Measurements from ENCODE around the gene RASAL3.
A peak's percentile ranks its signal among the peaks of the same experiment; 100 is the strongest.

The RASAL3 gene

GRCh38 chr19:15437355-15438123 is 26.8 kb downstream of the RASAL3 start:
- H3K9me3 ChIP-seq (ENCODE audit: control insufficient read depth, insufficient read depth, low read length): no peaks in the 10 kb centered on the region
- no peaks in the 10 kb centered on the region for H3K36me3 ChIP-seq (ENCODE audit: insufficient read depth, low read length)
- H3K4me1 ChIP-seq (ENCODE audit: insufficient read depth, low read length): peaks cover 8% of the 10 kb centered on the region; the same call in 1 of the 2 replicates
- no peak overlapping the region for H3K9ac ChIP-seq (ENCODE audit: low read depth, low read length)

- H3K9me3 ChIP-seq (ENCODE audit: control insufficient read depth, insufficient read depth, low read length): no peaks in the 10 kb centered on the region
- H3K9ac ChIP-seq (ENCODE audit: low read depth, low read length): no peak overlapping the region; the same call in 1 of the 2 replicates
- H3K36me3 ChIP-seq (ENCODE audit: insufficient read depth, low read length): no peaks in the 10 kb centered on the region
- peaks cover 8% of the 10 kb centered on the region; the same call in 1 of the 2 replicates for H3K4me1 ChIP-seq (ENCODE audit: insufficient read depth, low read length)
These were observed 27.6 kb downstream of the RASAL3 start for GRCh38 chr19:15436826-15437110.

GRCh38 chr19:15436012-15436825 is 28.1 kb downstream of the RASAL3 start:
- Histone ChIP-seq H3K9me3 (ENCODE audit: control insufficient read depth, insufficient read depth, low read length) (no peaks in the 10 kb centered on the region), H3K36me3 (ENCODE audit: insufficient read depth, low read length) (no peaks in the 10 kb centered on the region), H3K9ac (ENCODE audit: low read depth, low read length) (no peak overlapping the region; the same call in 1 of the 2 replicates), H3K4me1 (ENCODE audit: insufficient read depth, low read length) (peaks cover 13% of the 10 kb centered on the region; the same call in 1 of the 2 replicates)

GRCh38 chr19:15433519-15434069 is 30.8 kb downstream of the RASAL3 start:
- Histone ChIP-seq H3K4me1 (ENCODE audit: insufficient read depth, low read length) (peaks cover 14% of the 10 kb centered on the region; the same call in 1 of the 2 replicates), H3K9ac (ENCODE audit: low read depth, low read length) (peak overlapping the region; percentile 82), H3K9me3 (ENCODE audit: control insufficient read depth, insufficient read depth, low read length) (no peaks in the 10 kb centered on the region), H3K36me3 (ENCODE audit: insufficient read depth, low read length) (no peaks in the 10 kb centered on the region)

GRCh38 chr19:15432629-15433518 is 31.5 kb downstream of the RASAL3 start:
- Histone ChIP-seq H3K9ac (ENCODE audit: low read depth, low read length) (peak overlapping the region; percentile 82), H3K9me3 (ENCODE audit: control insufficient read depth, insufficient read depth, low read length) (no peaks in the 10 kb centered on the region), H3K4me1 (ENCODE audit: insufficient read depth, low read length) (peaks cover 14% of the 10 kb centered on the region; the same call in 1 of the 2 replicates), H3K36me3 (ENCODE audit: insufficient read depth, low read length) (no peaks in the 10 kb centered on the region)

- Histone ChIP-seq H3K4me1 (ENCODE audit: insufficient read depth, low read length) (peaks cover 14% of the 10 kb centered on the region; the same call in 1 of the 2 replicates), H3K9ac (ENCODE audit: low read depth, low read length) (peak overlapping the region; percentile 79), H3K36me3 (ENCODE audit: insufficient read depth, low read length) (no peaks in the 10 kb centered on the region), H3K9me3 (ENCODE audit: control insufficient read depth, insufficient read depth, low read length) (no peaks in the 10 kb centered on the region)
These were observed 32.3 kb downstream of the RASAL3 start for GRCh38 chr19:15432018-15432494.

- H3K9me3 ChIP-seq (ENCODE audit: control insufficient read depth, insufficient read depth, low read length): no peaks in the 10 kb centered on the region
- H3K9ac ChIP-seq (ENCODE audit: low read depth, low read length): peak overlapping the region; percentile 79
- H3K36me3 ChIP-seq (ENCODE audit: insufficient read depth, low read length): peaks cover 2% of the 10 kb centered on the region; the same call in 1 of the 2 replicates
- H3K4me1 ChIP-seq (ENCODE audit: insufficient read depth, low read length): peaks cover 14% of the 10 kb centered on the region; the same call in 1 of the 2 replicates
These were observed 32.8 kb downstream of the RASAL3 start for GRCh38 chr19:15431396-15432017.

GRCh38 chr19:15430526-15431120 is 33.7 kb downstream of the RASAL3 start:
- peaks cover 7% of the 10 kb centered on the region; the same call in 1 of the 2 replicates for H3K36me3 ChIP-seq (ENCODE audit: insufficient read depth, low read length)
- H3K9ac ChIP-seq (ENCODE audit: low read depth, low read length): no peak overlapping the region

GRCh38 chr19:15429825-15430467 is 34.4 kb downstream of the RASAL3 start:
- no peak overlapping the region for H3K9ac ChIP-seq (ENCODE audit: low read depth, low read length)
- H3K36me3 ChIP-seq (ENCODE audit: insufficient read depth, low read length): peaks cover 7% of the 10 kb centered on the region; the same call in 1 of the 2 replicates

More at GRCh38 chr19:15430526-15431120, 33.7 kb downstream of the RASAL3 start:
- H3K4me1 ChIP-seq (ENCODE audit: insufficient read depth, low read length): peaks cover 11% of the 10 kb centered on the region; the same call in 1 of the 2 replicates
- no peaks in the 10 kb centered on the region for H3K9me3 ChIP-seq (ENCODE audit: control insufficient read depth, insufficient read depth, low read length)

GRCh38 chr19:15428956-15429824 is 35.2 kb downstream of the RASAL3 start:
- H3K9ac ChIP-seq (ENCODE audit: low read depth, low read length): no peak overlapping the region
- H3K36me3 ChIP-seq (ENCODE audit: insufficient read depth, low read length): peaks cover 10% of the 10 kb centered on the region

More at GRCh38 chr19:15429825-15430467, 34.4 kb downstream of the RASAL3 start:
- Histone ChIP-seq H3K9me3 (ENCODE audit: control insufficient read depth, insufficient read depth, low read length) (no peaks in the 10 kb centered on the region), H3K4me1 (ENCODE audit: insufficient read depth, low read length) (peaks cover 11% of the 10 kb centered on the region; the same call in 1 of the 2 replicates)

GRCh38 chr19:15427991-15428471 is 36.3 kb downstream of the RASAL3 start:
- no peak overlapping the region for H3K9ac ChIP-seq (ENCODE audit: low read depth, low read length)
- H3K36me3 ChIP-seq (ENCODE audit: insufficient read depth, low read length): peaks cover 17% of the 10 kb centered on the region
- H3K9me3 ChIP-seq (ENCODE audit: control insufficient read depth, insufficient read depth, low read length): no peaks in the 10 kb centered on the region
- H3K4me1 ChIP-seq (ENCODE audit: insufficient read depth, low read length): peaks cover 6% of the 10 kb centered on the region; the same call in 1 of the 2 replicates

More at GRCh38 chr19:15428956-15429824, 35.2 kb downstream of the RASAL3 start:
- peaks cover 11% of the 10 kb centered on the region; the same call in 1 of the 2 replicates for H3K4me1 ChIP-seq (ENCODE audit: insufficient read depth, low read length)
- H3K9me3 ChIP-seq (ENCODE audit: control insufficient read depth, insufficient read depth, low read length): no peaks in the 10 kb centered on the region

- Histone ChIP-seq H3K4me1 (ENCODE audit: insufficient read depth, low read length) (peaks cover 6% of the 10 kb centered on the region; the same call in 1 of the 2 replicates), H3K9ac (ENCODE audit: low read depth, low read length) (no peak overlapping the region), H3K36me3 (ENCODE audit: insufficient read depth, low read length) (peaks cover 17% of the 10 kb centered on the region), H3K9me3 (ENCODE audit: control insufficient read depth, insufficient read depth, low read length) (no peaks in the 10 kb centered on the region)
These were observed 37.0 kb downstream of the RASAL3 start for GRCh38 chr19:15427350-15427700.
